Measurements from ENCODE around the gene FOXR1.

The FOXR1 gene

GRCh38 chr11:118956094-118956846 is 15.3 kb upstream of the FOXR1 start, which contains the start of gene UPK2:
TSS of gene UPK2 (plus strand) at chr11:118956298. CDS start at chr11:118956351, 53 bp downstream.
- TF ChIP-seq CTCF (IDR thresholded peaks at IDR 0.05; ENCODE audit: insufficient read depth, low read length) (peak; percentile 96), POLR2AphosphoS5 (IDR thresholded peaks at IDR 0.05; ENCODE audit: low read depth) (no peak)
- peak; percentile 63 to 84 for DNase-seq (ENCODE audit: low read depth in 1 of 2, low spot score in 1 of 2)
- H3K27me3 ChIP-seq (ENCODE audit: insufficient read depth, poor library complexity, severe bottlenecking) = no peaks in the 10 kb centered on the region
- no peak within 1 kb of the TSS for H3K27ac ChIP-seq (replicated peaks)
- no peak within 1 kb of the TSS for H3K4me3 ChIP-seq (replicated peaks; ENCODE audit: insufficient read depth, low read length)

DNA sequence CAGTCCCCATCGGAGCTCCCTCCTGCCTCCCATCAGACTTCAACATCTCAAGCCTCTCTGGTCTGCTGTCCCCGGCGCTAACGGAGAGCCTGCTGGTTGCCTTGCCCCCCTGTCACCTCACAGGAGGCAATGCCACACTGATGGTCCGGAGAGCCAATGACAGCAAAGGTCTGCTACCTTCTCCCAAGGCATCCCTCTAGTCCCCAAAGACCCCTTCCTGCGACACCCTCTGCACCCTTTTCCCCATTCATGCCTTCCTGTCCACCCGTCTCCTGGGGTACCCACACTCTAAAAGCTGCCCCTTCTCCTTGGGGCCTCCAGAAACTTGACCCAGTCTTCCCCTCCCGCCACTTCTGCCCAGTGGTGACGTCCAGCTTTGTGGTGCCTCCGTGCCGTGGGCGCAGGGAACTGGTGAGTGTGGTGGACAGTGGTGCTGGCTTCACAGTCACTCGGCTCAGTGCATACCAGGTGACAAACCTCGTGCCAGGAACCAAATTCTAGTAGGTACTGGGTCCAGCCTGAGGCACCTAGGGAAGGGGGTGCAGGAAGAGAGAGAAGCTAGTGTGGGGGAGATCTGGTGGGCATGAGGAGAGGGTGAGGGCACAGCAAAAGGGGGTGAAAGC is 14.6 kb upstream of the FOXR1 start:
- DNase-seq (ENCODE audit: low read depth in 1 of 2, low spot score in 1 of 2) = no peak
- TF ChIP-seq REST (IDR thresholded peaks at IDR 0.05; ENCODE audit: insufficient replicate concordance, low read depth) (no peak), CTCF (IDR thresholded peaks at IDR 0.05; ENCODE audit: insufficient read depth, low read length) (no peak), GABPA (IDR thresholded peaks at IDR 0.05; ENCODE audit: low read depth) (no peak), SPI1 (IDR thresholded peaks at IDR 0.05; ENCODE audit: borderline replicate concordance, low read depth) (no peak), POLR2AphosphoS5 (IDR thresholded peaks at IDR 0.05; ENCODE audit: low read depth) (no peak)
- Histone ChIP-seq H3K27me3 (ENCODE audit: insufficient read depth, poor library complexity, severe bottlenecking) (no peaks in the 10 kb centered on the region), H3K27ac (replicated peaks) (no peak overlapping the region), H3K4me3 (replicated peaks; ENCODE audit: insufficient read depth, low read length) (no peak overlapping the region)

DNA sequence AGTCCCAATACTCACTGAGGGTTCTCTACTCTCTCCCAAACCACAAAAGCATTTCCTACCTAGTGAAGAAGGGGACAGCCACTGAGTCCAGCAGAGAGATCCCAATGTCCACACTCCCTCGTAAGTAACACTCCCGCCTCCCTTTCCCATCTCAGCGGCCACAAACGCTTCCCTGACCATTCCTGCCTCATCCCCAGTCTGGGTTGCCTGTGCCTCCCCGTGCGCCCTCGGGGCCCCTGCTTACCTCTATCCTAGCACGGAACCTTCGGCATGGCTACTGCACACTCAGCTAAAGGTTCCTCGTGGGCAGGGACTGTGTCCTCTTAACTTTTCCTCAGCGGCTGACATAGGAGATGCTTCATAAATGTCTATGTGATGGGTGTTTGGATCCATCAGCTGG is 14.0 kb upstream of the FOXR1 start:
- TF ChIP-seq SPI1 (IDR thresholded peaks at IDR 0.05; ENCODE audit: borderline replicate concordance, low read depth) = no peak
- TF ChIP-seq GABPA (IDR thresholded peaks at IDR 0.05; ENCODE audit: low read depth) = no peak
- TF ChIP-seq REST (IDR thresholded peaks at IDR 0.05; ENCODE audit: insufficient replicate concordance, low read depth) = no peak
- TF ChIP-seq CTCF (IDR thresholded peaks at IDR 0.05; ENCODE audit: insufficient read depth, low read length) = no peak
- TF ChIP-seq POLR2AphosphoS5 (IDR thresholded peaks at IDR 0.05; ENCODE audit: low read depth) = no peak
- DNase-seq (ENCODE audit: low read depth in 1 of 2, low spot score in 1 of 2) = no peak
- H3K27me3 ChIP-seq (ENCODE audit: insufficient read depth, poor library complexity, severe bottlenecking) = no peaks in the 10 kb centered on the region
- no peak overlapping the region for H3K4me3 ChIP-seq (replicated peaks; ENCODE audit: insufficient read depth, low read length)
- no peak overlapping the region for H3K27ac ChIP-seq (replicated peaks)

Data from HL-60 (cell line).